GM12878 (cell line): Measurements from ENCODE around the gene TYROBP. TPM values are rescaled to one million over a fixed set of nuclear protein-coding genes. Genes with fewer than 3 reads are reported as not detected.

Experiments
- ATAC-seq: fragments of 200-7000 bp; cut with Tn5 transposase; 3 replicates; pipeline ENCODE4 v1.9.1; 2020; ENCODE audit warnings: mild to moderate bottlenecking, moderate library complexity
- BruUV-seq: library from RNA; stranded (reverse); fragments of 400-500 nt; replicated peaks from 2 replicates; lab custom pipeline; 2021; lab: Mats Ljungman, UMichigan
- CTCF ChIA-PET: fragments of 300-600 bp; sonication (Branson Sonifier 250); formaldehyde crosslinking; extraction: SDS; loops from one replicate; lab custom pipeline; 2021; ENCODE audit warnings: inconsistent platforms; lab: Yijun Ruan, JAX
- POLR2A ChIA-PET: fragments of 350-600 bp; formaldehyde crosslinking; extraction: SDS; loops from one replicate; lab custom pipeline; 2021; ENCODE audit warnings: inconsistent platforms; lab: Charles Lee
- RAD21 ChIA-PET: fragments of 300-600 bp; sonication (Branson Sonifier 250); formaldehyde crosslinking; loops from one replicate; lab custom pipeline; 2023; ENCODE audit warnings: antibody characterized with exemption; ENCODE audit not compliant: unreplicated experiment; lab: Charles Lee
- SMC1A ChIA-PET: fragments of 300-600 bp; sonication (Branson Sonifier 250); formaldehyde crosslinking; loops from one replicate; lab custom pipeline; 2023; ENCODE audit not compliant: unreplicated experiment, uncharacterized antibody; lab: Charles Lee
- DNase-seq: peaks from one replicate; pipeline ENCODE4 v3.0.0-alpha.2; 2011; ENCODE audit warnings: low read depth, low spot score
- FAIRE-seq: peaks from 3 replicates; lab custom pipeline; 2011; peaks lifted over from hg19 to GRCh38; lab: Jason Lieb, UNC
- H2AFZ ChIP-seq: 2 replicates; pipeline ENCODE4 v1.6.0; 2011; ENCODE audit warnings: low read depth, low read length, control low read depth; ENCODE audit not compliant: control insufficient read depth
- H3K27ac ChIP-seq: 2 replicates; pipeline ENCODE4 v1.5.1; 2011; ENCODE audit warnings: control low read depth; ENCODE audit not compliant: control insufficient read depth, insufficient read depth
- H3K27me3 ChIP-seq, 2 experiments: replicated peaks in 1 of 2; 2 replicates each; pipeline versions ENCODE4 v1.6.0 to v1.6.1; 2011; ENCODE audit warnings: low read length in 1 of 2; ENCODE audit not compliant: control insufficient read depth in 2 of 2, insufficient read depth in 2 of 2
- H3K36me3 ChIP-seq, 2 experiments: 2 replicates each; pipeline ENCODE4 v1.5.1; 2011; ENCODE audit warnings: low read length in 1 of 2; ENCODE audit not compliant: control insufficient read depth in 2 of 2, insufficient read depth in 2 of 2
- H3K4me1 ChIP-seq: 2 replicates; pipeline ENCODE4 v1.6.1; 2011; ENCODE audit warnings: mild to moderate bottlenecking, low read length, moderate library complexity, mixed read lengths; ENCODE audit not compliant: control insufficient read depth, insufficient read depth
- H3K4me2 ChIP-seq: 2 replicates; pipeline ENCODE4 v1.6.0; 2011; ENCODE audit warnings: control low read depth; ENCODE audit not compliant: control insufficient read depth, insufficient read depth
- H3K4me3 ChIP-seq: fragments of 200-600 bp; sonication (generic); 2 replicates; pipeline ENCODE4 v1.5.1; 2016
- H3K79me2 ChIP-seq: 2 replicates; pipeline ENCODE4 v1.6.0; 2011; ENCODE audit warnings: low read length; ENCODE audit not compliant: control insufficient read depth, insufficient read depth
- H3K9ac ChIP-seq: 2 replicates; pipeline ENCODE4 v1.8.0; 2011; ENCODE audit warnings: low read length, control low read depth, mixed read lengths; ENCODE audit not compliant: control insufficient read depth, insufficient read depth
- H3K9me3 ChIP-seq: replicated peaks from 3 replicates; pipeline ENCODE4 v1.5.1; 2011; ENCODE audit warnings: mild to moderate bottlenecking, low read length; ENCODE audit not compliant: control insufficient read depth, insufficient read depth
- H4K20me1 ChIP-seq: 2 replicates; pipeline ENCODE4 v1.6.0; 2011; ENCODE audit not compliant: control insufficient read depth, insufficient read depth
- GABPA ChIP-seq: IDR thresholded peaks from 2 replicates; pipeline ENCODE4 v1.6.1; 2014; ENCODE audit warnings: antibody characterized with exemption, low read depth, mild to moderate bottlenecking, inconsistent platforms
- TAF1 ChIP-seq: IDR thresholded peaks from 2 replicates; pipeline ENCODE4 v1.6.1; 2011; ENCODE audit warnings: mild to moderate bottlenecking, low read depth, low read length, borderline replicate concordance
- TBL1XR1 ChIP-seq: IDR thresholded peaks from 2 replicates; pipeline ENCODE4 v1.6.1; 2012; ENCODE audit warnings: low read depth, low read length, improper control_type of control experiment
- YBX1 ChIP-seq: fragments of 450-650 bp; IDR thresholded peaks from 2 replicates; pipeline ENCODE4 v1.6.1; 2016; ENCODE audit warnings: antibody characterized with exemption
- WGBS: methylation state at CpG from one replicate; pipeline ENCODE4 v1.1.6; 2016; ENCODE audit warnings: low lambda C conversion rate; ENCODE audit not compliant: insufficient replicate concordance, insufficient coverage; ENCODE audit errors: missing lambda C conversion rate; 5-methylcytosine and 5-hydroxymethylcytosine counted together
- in situ Hi-C: fragments of 300-500 bp; cut with MboI; formaldehyde crosslinking; loops from 9 replicates; pipeline ENCODE4 v1.14.3; 2018; ENCODE audit warnings: mixed read lengths
- intact Hi-C: fragments of 100-400 bp; cut with micrococcal nuclease; formaldehyde crosslinking; loops from one replicate; pipeline ENCODE4 v1.14.2; 2022; ENCODE audit not compliant: unreplicated experiment
- polyA plus RNA-seq, 11 experiments: library from polyadenylated mRNA; depleted of rRNA in 4 of 11; unstranded in 6 of 11; stranded (reverse) in 5 of 11; fragments of >200 nt; fragmentation: Nextera tagmentation in 4 of 11; fragmentation: Illumina TruSeq in 1 of 11; extraction: Ambion mirVana in 4 of 11; extraction: Trizol in 1 of 11; gene quantifications; 1 replicate in 1 of 11; 2 replicates in 10 of 11; pipeline versions ENCODE4 v1.2.1 to v1.2.3, GENCODE V29; 2011 to 2016; ENCODE audit warnings: inconsistent platforms in 2 of 11, missing spikeins in 2 of 11, low read depth in 1 of 11
- total RNA-seq, 4 experiments: library from RNA; depleted of rRNA in 3 of 4; stranded (reverse); fragments of >200 nt in 3 of 4; fragmentation: Illumina TruSeq in 1 of 4; extraction: Trizol in 1 of 4; gene quantifications; 2 replicates each; pipeline versions ENCODE4 v1.2.1 to v1.2.3, GENCODE V29; 2013 to 2021
- TF ChIP-seq, protein P1 (sequence below): IDR thresholded peaks from 2 replicates; pipeline ENCODE4 v1.6.1; 2012; ENCODE audit warnings: low read length, inconsistent platforms
- TF ChIP-seq, protein P2 (sequence below): fragments of 450-650 bp; IDR thresholded peaks from 2 replicates; pipeline ENCODE4 v1.6.1; 2016; ENCODE audit warnings: mild to moderate bottlenecking, moderate library complexity, borderline replicate concordance
- TF ChIP-seq, protein P3 (sequence below): IDR thresholded peaks from 2 replicates; pipeline ENCODE4 v1.6.1; 2011; ENCODE audit warnings: borderline replicate concordance, low read depth, mild to moderate bottlenecking, moderate library complexity, mixed read lengths, low read length; ENCODE audit not compliant: insufficient read depth; ENCODE audit errors: extremely low read length

TYROBP gene
- total and polyA plus RNA-seq, 10 of the 15 experiments (the other 5 are each of a cell fraction or from before 2014, with no cell fraction given) = 0.33 to 2.4 (median 0.58) TPM; not detected in 2

DNA sequence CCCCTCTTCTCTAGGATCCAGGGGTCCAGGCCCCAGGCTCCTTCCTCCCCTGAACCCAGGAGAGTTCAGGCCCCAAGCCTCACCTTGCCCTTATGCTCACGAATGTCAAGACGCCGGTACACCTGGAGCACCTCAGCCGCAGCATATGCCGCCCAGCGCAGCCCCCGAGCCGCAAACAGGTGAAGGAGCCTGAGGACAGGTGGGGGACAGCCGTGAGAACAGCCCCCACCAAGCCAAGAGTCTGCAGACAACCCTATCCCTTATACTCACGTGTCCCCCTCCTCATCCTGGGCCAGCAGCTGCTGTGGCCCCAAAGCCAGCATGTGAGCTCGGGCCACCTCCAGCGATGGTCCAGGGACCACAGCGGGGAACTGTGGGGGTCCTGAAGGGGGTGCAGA, 11.5 kb downstream of the TYROBP start:
- no peak for ATAC-seq
- POLR2A ChIA-PET = no interaction called here
- peaks cover 12 to 19% of the 10 kb centered on the region in 2 experiments; a peak in 3 of 4 replicates for H3K36me3 ChIP-seq
- H3K27ac ChIP-seq = no peak overlapping the region
- RAD21 ChIA-PET = interaction anchor here (1.1 kb wide), 1 partner anchor 34 kb away, joined by 5 read pairs; no protein-coding TSS in a partner anchor
- H3K4me1 ChIP-seq = peaks cover 9% of the 10 kb centered on the region
- H3K9ac ChIP-seq = no peak overlapping the region
- H3K4me3 ChIP-seq = peak overlapping the region; percentile 96; the same call in 1 of the 2 replicates
- intact Hi-C loops = no loop called here
- no peaks in the 10 kb centered on the region for H3K9me3 ChIP-seq
- CTCF ChIA-PET = interaction anchor here (2.3 kb wide), 1 partner anchor 34 kb away, joined by 8 read pairs; no protein-coding TSS in a partner anchor
- no TSS peak for BruUV-seq
- TF ChIP-seq TBL1XR1 (no peak), YBX1 (no peak), GABPA (no peak), TAF1 (no peak)
- TF ChIP-seq, protein P1, sequence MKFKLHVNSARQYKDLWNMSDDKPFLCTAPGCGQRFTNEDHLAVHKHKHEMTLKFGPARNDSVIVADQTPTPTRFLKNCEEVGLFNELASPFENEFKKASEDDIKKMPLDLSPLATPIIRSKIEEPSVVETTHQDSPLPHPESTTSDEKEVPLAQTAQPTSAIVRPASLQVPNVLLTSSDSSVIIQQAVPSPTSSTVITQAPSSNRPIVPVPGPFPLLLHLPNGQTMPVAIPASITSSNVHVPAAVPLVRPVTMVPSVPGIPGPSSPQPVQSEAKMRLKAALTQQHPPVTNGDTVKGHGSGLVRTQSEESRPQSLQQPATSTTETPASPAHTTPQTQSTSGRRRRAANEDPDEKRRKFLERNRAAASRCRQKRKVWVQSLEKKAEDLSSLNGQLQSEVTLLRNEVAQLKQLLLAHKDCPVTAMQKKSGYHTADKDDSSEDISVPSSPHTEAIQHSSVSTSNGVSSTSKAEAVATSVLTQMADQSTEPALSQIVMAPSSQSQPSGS = no peak
- TF ChIP-seq, protein P2, sequence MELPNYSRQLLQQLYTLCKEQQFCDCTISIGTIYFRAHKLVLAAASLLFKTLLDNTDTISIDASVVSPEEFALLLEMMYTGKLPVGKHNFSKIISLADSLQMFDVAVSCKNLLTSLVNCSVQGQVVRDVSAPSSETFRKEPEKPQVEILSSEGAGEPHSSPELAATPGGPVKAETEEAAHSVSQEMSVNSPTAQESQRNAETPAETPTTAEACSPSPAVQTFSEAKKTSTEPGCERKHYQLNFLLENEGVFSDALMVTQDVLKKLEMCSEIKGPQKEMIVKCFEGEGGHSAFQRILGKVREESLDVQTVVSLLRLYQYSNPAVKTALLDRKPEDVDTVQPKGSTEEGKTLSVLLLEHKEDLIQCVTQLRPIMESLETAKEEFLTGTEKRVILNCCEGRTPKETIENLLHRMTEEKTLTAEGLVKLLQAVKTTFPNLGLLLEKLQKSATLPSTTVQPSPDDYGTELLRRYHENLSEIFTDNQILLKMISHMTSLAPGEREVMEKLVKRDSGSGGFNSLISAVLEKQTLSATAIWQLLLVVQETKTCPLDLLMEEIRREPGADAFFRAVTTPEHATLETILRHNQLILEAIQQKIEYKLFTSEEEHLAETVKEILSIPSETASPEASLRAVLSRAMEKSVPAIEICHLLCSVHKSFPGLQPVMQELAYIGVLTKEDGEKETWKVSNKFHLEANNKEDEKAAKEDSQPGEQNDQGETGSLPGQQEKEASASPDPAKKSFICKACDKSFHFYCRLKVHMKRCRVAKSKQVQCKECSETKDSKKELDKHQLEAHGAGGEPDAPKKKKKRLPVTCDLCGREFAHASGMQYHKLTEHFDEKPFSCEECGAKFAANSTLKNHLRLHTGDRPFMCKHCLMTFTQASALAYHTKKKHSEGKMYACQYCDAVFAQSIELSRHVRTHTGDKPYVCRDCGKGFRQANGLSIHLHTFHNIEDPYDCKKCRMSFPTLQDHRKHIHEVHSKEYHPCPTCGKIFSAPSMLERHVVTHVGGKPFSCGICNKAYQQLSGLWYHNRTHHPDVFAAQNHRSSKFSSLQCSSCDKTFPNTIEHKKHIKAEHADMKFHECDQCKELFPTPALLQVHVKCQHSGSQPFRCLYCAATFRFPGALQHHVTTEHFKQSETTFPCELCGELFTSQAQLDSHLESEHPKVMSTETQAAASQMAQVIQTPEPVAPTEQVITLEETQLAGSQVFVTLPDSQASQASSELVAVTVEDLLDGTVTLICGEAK = no peak
- TF ChIP-seq, protein P3, sequence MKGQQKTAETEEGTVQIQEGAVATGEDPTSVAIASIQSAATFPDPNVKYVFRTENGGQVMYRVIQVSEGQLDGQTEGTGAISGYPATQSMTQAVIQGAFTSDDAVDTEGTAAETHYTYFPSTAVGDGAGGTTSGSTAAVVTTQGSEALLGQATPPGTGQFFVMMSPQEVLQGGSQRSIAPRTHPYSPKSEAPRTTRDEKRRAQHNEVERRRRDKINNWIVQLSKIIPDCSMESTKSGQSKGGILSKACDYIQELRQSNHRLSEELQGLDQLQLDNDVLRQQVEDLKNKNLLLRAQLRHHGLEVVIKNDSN = no peak
- TF ChIP-seq, all 136 proteins: peak for 0
- peaks cover 29% of the 10 kb centered on the region for H3K79me2 ChIP-seq
- FAIRE-seq = no peak
- WGBS = 95% methylated on average over 13 of the region's 13 CpGs
- in situ Hi-C loops = no loop called here
- H3K4me2 ChIP-seq = peak overlapping the region; percentile 62; the same call in 1 of the 2 replicates
- H2AFZ ChIP-seq = no peak overlapping the region
- no peak for DNase-seq
- SMC1A ChIA-PET = interaction anchor here (1.5 kb wide), 1 partner anchor 11 kb away, joined by 3 read pairs; no protein-coding TSS in a partner anchor
- no peaks in the 10 kb centered on the region for H4K20me1 ChIP-seq
- H3K27me3 ChIP-seq = no peaks in the 10 kb centered on the region
